Measurements from ENCODE around the gene ZNF75A.

The ZNF75A gene

DNA sequence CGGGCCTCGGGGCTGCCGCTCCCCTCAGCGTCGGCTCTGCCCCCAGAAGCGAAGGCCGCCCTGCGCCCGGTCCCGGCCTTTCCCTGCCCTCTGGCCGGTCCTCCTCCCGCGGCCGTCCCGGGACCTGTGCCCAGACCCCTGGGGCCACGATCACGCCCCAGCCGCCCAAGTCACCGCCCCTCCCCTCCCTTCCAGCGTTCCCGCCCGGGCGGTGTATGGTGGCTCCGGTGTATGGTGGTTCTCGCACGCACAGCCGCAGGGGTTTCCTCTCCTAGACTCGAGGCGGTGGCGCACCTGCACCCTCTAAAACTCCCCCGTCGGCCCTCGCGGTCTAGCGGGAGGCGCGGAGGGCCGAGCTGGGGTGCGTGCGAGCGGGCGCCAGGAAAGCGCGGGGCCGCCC is 10.1 kb upstream of the ZNF75A start:
- H3K27ac ChIP-seq, result no peak overlapping the region
- TF ChIP-seq, protein P1, sequence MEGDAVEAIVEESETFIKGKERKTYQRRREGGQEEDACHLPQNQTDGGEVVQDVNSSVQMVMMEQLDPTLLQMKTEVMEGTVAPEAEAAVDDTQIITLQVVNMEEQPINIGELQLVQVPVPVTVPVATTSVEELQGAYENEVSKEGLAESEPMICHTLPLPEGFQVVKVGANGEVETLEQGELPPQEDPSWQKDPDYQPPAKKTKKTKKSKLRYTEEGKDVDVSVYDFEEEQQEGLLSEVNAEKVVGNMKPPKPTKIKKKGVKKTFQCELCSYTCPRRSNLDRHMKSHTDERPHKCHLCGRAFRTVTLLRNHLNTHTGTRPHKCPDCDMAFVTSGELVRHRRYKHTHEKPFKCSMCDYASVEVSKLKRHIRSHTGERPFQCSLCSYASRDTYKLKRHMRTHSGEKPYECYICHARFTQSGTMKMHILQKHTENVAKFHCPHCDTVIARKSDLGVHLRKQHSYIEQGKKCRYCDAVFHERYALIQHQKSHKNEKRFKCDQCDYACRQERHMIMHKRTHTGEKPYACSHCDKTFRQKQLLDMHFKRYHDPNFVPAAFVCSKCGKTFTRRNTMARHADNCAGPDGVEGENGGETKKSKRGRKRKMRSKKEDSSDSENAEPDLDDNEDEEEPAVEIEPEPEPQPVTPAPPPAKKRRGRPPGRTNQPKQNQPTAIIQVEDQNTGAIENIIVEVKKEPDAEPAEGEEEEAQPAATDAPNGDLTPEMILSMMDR (conservative IDR thresholded peaks at IDR 0.05), result no peak

DNA sequence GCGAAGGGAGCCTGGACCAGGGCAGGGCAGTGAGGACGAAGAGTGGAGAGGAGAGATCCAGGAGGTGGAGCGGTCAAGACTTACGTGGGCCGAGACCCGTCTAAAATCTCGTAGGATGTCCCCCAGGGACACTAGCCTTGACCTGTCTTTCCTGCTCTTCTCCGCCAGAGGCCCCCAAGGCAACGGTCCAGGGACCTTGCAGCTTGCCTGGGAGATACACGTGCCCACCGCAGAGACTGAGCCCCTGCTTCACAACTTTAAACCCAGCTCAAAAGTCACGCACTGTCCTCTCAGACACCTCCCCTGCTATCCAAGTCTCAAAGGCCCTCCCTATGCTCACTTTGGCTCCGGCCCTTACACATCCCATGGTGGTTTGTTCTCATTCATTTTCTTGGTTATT is 9.5 kb upstream of the ZNF75A start:
- H3K27ac ChIP-seq, result no peak overlapping the region
- TF ChIP-seq, protein P1 (conservative IDR thresholded peaks at IDR 0.05), result no peak

DNA sequence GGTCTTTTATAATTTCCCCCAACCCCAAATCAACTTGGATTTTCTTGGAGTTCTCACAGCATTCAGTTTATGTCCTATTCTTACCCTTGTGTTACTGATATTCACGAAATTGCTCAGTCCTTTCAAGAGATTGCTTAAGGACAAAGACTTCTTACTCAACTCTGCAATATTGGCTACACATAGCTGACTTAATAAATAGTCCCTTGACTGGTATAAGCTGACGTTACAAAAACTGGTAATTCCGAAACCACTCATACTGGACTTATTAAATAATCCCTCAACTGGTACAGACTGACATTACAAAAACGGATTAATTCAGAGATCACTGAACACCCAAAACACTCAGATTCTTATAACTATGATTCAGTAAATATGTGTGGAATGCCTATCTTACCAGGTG is 927 bp upstream of the ZNF75A start:
- TF ChIP-seq, protein P1 (conservative IDR thresholded peaks at IDR 0.05), result no peak
- H3K27ac ChIP-seq, result peak overlapping the region; percentile 87

DNA sequence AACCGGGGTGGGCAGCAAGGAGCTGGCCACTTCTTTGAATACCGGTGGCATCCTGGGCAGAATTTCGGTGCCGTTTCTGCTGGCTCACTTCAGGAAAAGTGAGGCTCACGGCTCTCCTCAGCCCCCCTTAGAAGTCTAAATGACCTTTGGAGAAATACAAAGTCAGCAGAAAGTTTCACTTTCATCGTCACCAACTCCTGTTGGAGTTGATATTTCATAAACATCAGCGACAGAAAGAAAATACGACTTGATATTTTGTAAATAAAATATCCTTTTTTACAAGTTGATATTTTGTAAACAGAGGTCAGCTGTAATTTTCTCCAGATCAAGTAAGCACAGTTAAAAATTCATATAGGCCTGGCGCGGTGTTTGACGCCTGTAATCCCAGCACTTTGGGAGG is 781 bp downstream of the ZNF75A start:
- TF ChIP-seq, protein P1 (conservative IDR thresholded peaks at IDR 0.05), result no peak
- H3K27ac ChIP-seq, result peak overlapping the region; percentile 87

DNA sequence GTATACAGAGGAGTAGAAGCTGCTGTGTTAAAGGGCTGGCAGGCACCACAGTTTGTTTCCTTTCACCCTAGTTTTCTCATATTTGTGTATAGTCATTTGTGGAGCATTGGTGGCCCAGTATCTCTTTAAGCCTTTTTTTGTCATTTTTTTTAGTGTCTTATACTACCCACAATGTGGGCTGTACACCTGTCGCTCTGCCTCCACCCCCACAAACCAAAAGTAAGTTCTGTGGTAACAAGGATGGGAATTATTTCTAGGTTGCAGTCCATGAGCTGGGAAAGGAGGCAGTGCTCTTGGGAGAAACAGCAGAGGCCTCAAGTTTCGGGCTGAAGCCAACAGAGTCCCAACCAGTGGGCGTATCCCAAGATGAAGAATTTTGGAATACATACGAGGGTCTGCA is 6.2 kb downstream of the ZNF75A start:
- TF ChIP-seq, protein P1 (conservative IDR thresholded peaks at IDR 0.05), result no peak

DNA sequence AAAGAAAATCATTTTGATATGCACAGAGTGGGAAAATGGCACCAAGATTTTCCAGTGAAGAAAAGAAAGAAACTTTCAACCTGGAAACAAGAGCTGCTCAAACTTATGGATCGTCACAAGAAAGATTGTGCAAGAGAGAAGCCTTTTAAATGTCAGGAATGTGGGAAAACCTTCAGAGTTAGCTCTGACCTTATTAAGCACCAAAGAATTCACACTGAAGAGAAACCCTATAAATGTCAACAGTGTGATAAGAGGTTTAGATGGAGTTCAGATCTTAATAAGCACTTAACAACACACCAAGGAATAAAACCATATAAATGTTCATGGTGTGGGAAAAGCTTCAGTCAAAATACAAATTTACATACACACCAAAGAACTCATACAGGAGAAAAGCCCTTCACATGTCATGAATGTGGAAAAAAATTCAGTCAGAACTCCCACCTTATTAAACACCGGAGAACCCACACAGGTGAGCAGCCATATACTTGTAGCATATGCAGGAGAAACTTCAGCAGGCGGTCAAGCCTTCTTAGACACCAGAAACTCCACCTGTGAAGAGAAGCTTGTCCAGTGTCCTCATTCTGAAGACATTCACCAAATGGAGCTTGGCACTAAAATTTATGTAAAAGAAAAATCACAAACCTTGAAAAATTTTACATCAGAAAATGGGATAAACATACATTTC is 12.2 kb downstream of the ZNF75A start:
- TF ChIP-seq, protein P1 (conservative IDR thresholded peaks at IDR 0.05), result no peak
- no peak overlapping the region for H3K27ac ChIP-seq

More for the DNA sequence above, 6.2 kb downstream of the ZNF75A start:
- no peak overlapping the region for H3K27ac ChIP-seq

DNA sequence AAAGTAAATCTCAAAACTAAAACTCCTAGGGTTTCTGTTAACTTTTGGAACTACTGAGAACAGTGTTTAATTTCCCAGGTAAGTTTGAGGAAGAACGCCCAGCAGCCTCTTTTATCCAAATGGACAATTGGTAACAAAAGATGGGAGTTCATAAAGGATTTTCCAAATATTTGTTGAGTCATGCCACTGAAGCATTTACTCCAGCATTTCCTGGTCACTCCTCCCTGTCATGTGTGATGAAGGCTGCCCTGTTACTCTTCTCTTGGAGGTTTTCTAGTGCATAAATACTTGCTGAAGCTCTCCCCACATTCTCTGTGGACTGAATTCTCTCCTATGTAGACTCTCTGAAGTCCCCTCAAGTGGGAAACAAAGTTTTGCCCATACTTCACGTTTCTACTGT is 16.5 kb downstream of the ZNF75A start:
- no peak overlapping the region for H3K27ac ChIP-seq

More for the DNA sequence above, 16.5 kb downstream of the ZNF75A start:
- TF ChIP-seq, protein P1 (conservative IDR thresholded peaks at IDR 0.05), result no peak
